CD8-positive, alpha-beta memory T cell (primary cell): ENCODE measurements around the gene OPRL1. TPM values are rescaled to one million over a fixed set of nuclear protein-coding genes. Genes with fewer than 3 reads are reported as not detected.
A peak's percentile ranks its signal among the peaks of the same experiment; 100 is the strongest.

Experiments used
- CTCF ChIA-PET: fragments of 350-600 bp; sonication (Branson Sonifier 250); formaldehyde crosslinking; loops from one replicate; lab custom pipeline; 2021; ENCODE audit warnings: antibody characterized with exemption; lab: Charles Lee
- POLR2A ChIA-PET: fragments of 350-600 bp; sonication (Branson Sonifier 250); formaldehyde crosslinking; loops from one replicate; lab custom pipeline; 2021; ENCODE audit warnings: antibody characterized with exemption; lab: Charles Lee
- DNase-seq, 5 donors: peaks; one replicate each; pipeline versions ENCODE4 v3.0.0 to v3.0.0-alpha.2; 2020 to 2022; ENCODE audit warnings: mixed read lengths in 1 of 5
- H3K27ac ChIP-seq: one replicate; pipeline ENCODE4 v1.7.0; 2013; ENCODE audit warnings: low read depth, mild to moderate bottlenecking, low read length, moderate library complexity
- H3K27me3 ChIP-seq: 2 replicates; pipeline ENCODE4 v1.7.0; 2013; ENCODE audit warnings: low read length, mild to moderate bottlenecking; ENCODE audit not compliant: insufficient read depth, poor library complexity, severe bottlenecking
- H3K36me3 ChIP-seq: 2 replicates; pipeline ENCODE4 v1.7.0; 2013; ENCODE audit warnings: mild to moderate bottlenecking, low read length, moderate library complexity; ENCODE audit not compliant: insufficient read depth
- H3K4me1 ChIP-seq: 2 replicates; pipeline ENCODE4 v1.7.0; 2013; ENCODE audit warnings: mild to moderate bottlenecking, low read length, moderate library complexity; ENCODE audit not compliant: insufficient read depth
- H3K4me3 ChIP-seq: 2 replicates; pipeline ENCODE4 v1.7.0; 2013; ENCODE audit warnings: mild to moderate bottlenecking, low read length
- H3K9me3 ChIP-seq: 2 replicates; pipeline ENCODE4 v1.7.0; 2013; ENCODE audit warnings: mild to moderate bottlenecking, low read length
- H3K27ac Mint-ChIP-seq, 8 donors: one replicate each; pipeline ENCODE4 v1.8.0; 2020 to 2021; ENCODE audit warnings: mixed read lengths in 8 of 8, mild to moderate bottlenecking in 6 of 8, inconsistent platforms in 3 of 8, moderate library complexity in 3 of 8
- H3K27me3 Mint-ChIP-seq, 2 donors: one replicate each; pipeline ENCODE4 v1.8.0; 2020 to 2021; ENCODE audit warnings: mixed read lengths in 2 of 2, mild to moderate bottlenecking in 1 of 2, moderate library complexity in 1 of 2
- H3K36me3 Mint-ChIP-seq, 3 donors: one replicate each; pipeline ENCODE4 v1.8.0; 2020 to 2021; ENCODE audit warnings: mixed read lengths in 3 of 3, inconsistent platforms in 1 of 3, mild to moderate bottlenecking in 1 of 3
- H3K4me1 Mint-ChIP-seq, 3 donors: one replicate each; pipeline ENCODE4 v1.8.0; 2020 to 2021; ENCODE audit warnings: mixed read lengths in 3 of 3, inconsistent platforms in 1 of 3, mild to moderate bottlenecking in 1 of 3
- H3K4me3 Mint-ChIP-seq, 7 donors: one replicate each; pipeline ENCODE4 v1.8.0; 2020 to 2021; ENCODE audit warnings: mixed read lengths in 7 of 7, mild to moderate bottlenecking in 6 of 7, moderate library complexity in 4 of 7, inconsistent platforms in 2 of 7
- H3K9me3 Mint-ChIP-seq, 5 donors: one replicate each; pipeline ENCODE4 v1.8.0; 2020 to 2022; ENCODE audit warnings: mixed read lengths in 5 of 5, mild to moderate bottlenecking in 3 of 5, moderate library complexity in 2 of 5, inconsistent platforms in 1 of 5
- polyA plus RNA-seq: library from polyadenylated mRNA; unstranded; fragments of 300-500 nt; fragmentation: Illumina TruSeq; gene quantifications from one replicate; pipeline ENCODE4 v1.2.3, GENCODE V29; 2021
- total RNA-seq, 2 experiments: library from RNA; stranded (reverse); gene quantifications; one replicate each; pipeline ENCODE4 v1.2.3, GENCODE V29; 2021

Gene OPRL1
- total and polyA plus RNA-seq, 3 experiments from 2014 or later, result 0.38 to 0.49 (median 0.44) TPM

DNA sequence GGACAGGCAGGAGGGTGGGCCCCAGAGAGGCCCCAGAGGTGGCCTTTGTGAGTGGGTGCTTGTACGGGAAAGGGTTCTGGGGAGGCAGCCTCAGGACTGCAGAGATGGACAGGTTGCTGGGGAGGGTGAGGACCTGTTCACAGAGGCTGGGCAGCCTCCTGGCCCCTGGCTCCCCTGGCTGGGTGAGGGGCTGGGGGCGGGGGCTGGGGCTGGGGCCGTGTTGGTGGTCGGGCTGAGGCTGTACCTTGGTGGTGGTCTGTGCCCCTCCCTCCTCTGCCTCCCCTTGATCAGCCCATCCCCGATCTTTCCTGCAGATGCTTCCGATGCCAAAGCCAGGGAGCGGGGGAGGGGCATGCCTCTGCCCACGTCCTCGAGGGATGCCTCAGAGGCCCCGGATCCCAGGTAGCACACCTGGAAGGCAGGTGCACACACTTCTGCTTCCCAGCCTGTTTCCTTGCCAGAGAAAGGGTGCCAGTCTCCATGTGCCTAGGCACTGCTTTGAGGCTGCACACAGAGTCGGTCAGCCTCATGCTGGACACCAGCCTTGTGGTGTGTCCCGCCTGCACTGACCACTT is 12.1 kb upstream of the OPRL1 start:
- Mint-ChIP-seq H3K27me3 (no peaks in the 10 kb centered on the region), H3K9me3 (no peaks in the 10 kb centered on the region), H3K36me3 (peaks cover 0 to 9% (median 0%) of the 10 kb centered on the region in 3 donors), H3K27ac (peak overlapping the region in 1 of 8 donors; percentile 8), H3K4me1 (peaks cover 21 to 44% (median 24%) of the 10 kb centered on the region in 3 donors), H3K4me3 (no peak overlapping the region)
- H3K4me3 ChIP-seq, result no peak overlapping the region
- DNase-seq, result no peak
- no peak overlapping the region for H3K27ac ChIP-seq
- ChIA-PET CTCF (interaction anchor here (1.1 to 2.2 kb wide), 3 partner anchors 10 to 29 kb away, joined by 4 to 7 read pairs (median 4); partner anchors contain the start of gene LKAAEAR1), POLR2A (no interaction called here)
- no peaks in the 10 kb centered on the region for H3K27me3 ChIP-seq
- H3K4me1 ChIP-seq, result peaks cover 44% of the 10 kb centered on the region
- H3K9me3 ChIP-seq, result no peaks in the 10 kb centered on the region
- no peaks in the 10 kb centered on the region for H3K36me3 ChIP-seq

DNA sequence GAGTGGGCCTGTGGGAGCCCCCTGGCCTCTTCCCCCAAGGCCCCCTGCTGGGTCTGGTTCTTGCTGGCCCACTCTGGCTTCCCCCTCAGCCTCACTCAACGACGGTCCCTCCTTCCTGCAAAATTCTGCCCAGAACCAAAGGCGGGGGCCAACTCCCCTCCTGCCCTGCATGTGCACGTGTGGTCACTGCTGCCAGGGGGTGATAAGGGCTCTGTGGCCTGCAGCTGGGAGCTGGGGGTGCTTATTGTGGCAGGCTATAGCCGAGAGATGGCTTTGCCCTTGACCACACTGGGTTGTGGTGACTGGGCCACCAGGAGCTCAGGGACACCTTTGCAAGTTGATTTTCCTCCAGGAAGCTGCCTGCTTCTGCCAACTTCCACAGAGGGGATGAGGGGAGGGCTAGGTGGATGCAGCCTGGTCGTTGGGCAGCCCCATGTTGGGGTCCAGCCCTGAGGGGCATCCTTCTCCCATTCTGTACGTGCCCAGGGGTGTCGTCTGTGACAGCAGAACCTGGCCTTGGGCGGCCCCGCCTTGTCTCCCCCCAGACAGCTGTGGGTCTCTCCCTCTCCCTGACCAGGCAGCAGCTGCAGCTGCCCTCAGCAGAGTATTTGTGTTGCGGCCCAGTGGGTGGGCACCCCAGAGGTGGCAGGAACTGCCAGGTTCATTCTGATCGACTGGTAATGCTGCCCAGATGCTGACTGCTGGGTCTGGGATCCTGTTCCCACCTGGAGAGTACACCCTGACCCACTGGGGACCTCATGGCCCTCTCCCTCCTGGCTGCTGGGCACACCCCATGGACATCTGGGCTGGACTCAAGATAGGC is 11.3 kb upstream of the OPRL1 start:
- no peaks in the 10 kb centered on the region for H3K9me3 Mint-ChIP-seq
- Histone ChIP-seq H3K27me3 (no peaks in the 10 kb centered on the region), H3K27ac (no peak overlapping the region), H3K9me3 (no peaks in the 10 kb centered on the region), H3K4me1 (peaks cover 42% of the 10 kb centered on the region), H3K4me3 (no peak overlapping the region), H3K36me3 (no peaks in the 10 kb centered on the region)
- POLR2A ChIA-PET, result interaction anchor here (0.6 kb wide), 1 partner anchor 89 kb away, joined by 3 read pairs; the partner anchor contains the start of gene SAMD10
- no peak overlapping the region for H3K4me3 Mint-ChIP-seq
- peak overlapping the region in 1 of 8 donors; percentile 64 for H3K27ac Mint-ChIP-seq
- no peaks in the 10 kb centered on the region for H3K27me3 Mint-ChIP-seq
- CTCF ChIA-PET, result interaction anchor here (0.7 to 2.2 kb wide), 4 partner anchors 8 to 30 kb away, joined by 3 to 7 read pairs (median 4); no protein-coding TSS in a partner anchor
- H3K4me1 Mint-ChIP-seq, result peaks cover 20 to 41% (median 24%) of the 10 kb centered on the region in 3 donors
- peaks cover 0 to 15% (median 0%) of the 10 kb centered on the region in 3 donors for H3K36me3 Mint-ChIP-seq
- DNase-seq, result no peak

DNA sequence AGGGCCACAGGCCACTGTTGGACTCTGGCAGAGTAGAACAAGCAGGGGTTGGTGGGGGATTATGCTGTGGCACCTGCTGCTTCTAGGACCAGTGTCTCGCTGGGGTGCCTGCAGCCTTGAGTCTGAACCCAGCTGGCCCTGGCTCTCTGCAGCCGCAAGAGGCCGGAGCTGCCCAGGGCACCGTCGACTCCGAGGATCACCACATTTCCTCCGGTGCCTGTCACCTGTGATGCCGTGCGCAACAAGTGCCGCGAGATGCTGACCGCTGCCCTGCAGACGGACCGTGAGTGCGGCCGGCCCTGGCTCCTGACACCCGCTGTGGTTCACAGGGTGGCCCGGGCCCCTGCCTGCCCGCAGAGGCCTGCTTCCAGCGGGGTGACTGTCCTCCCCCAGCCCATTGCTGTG is 10.7 kb upstream of the OPRL1 start:
- no peak for DNase-seq
- H3K36me3 Mint-ChIP-seq, result peaks cover 0 to 19% (median 0%) of the 10 kb centered on the region in 3 donors
- peaks cover 14 to 35% (median 20%) of the 10 kb centered on the region in 3 donors for H3K4me1 Mint-ChIP-seq
- Histone ChIP-seq H3K4me1 (peaks cover 36% of the 10 kb centered on the region), H3K4me3 (no peak overlapping the region), H3K27ac (no peak overlapping the region), H3K27me3 (no peaks in the 10 kb centered on the region), H3K9me3 (no peaks in the 10 kb centered on the region), H3K36me3 (no peaks in the 10 kb centered on the region)
- H3K27ac Mint-ChIP-seq, result no peak overlapping the region
- no peaks in the 10 kb centered on the region for H3K27me3 Mint-ChIP-seq
- no peaks in the 10 kb centered on the region for H3K9me3 Mint-ChIP-seq
- CTCF ChIA-PET, result interaction anchor here (0.7 to 2.2 kb wide), 4 partner anchors 8 to 10 kb away, joined by 3 to 7 read pairs (median 3); partner anchors contain the start of gene RGS19
- no peak overlapping the region for H3K4me3 Mint-ChIP-seq
- POLR2A ChIA-PET, result interaction anchor here (0.6 to 1.2 kb wide), 2 partner anchors 10 to 90 kb away, joined by 3 to 6 read pairs; partner anchors contain the start of genes OPRL1, RGS19 and SAMD10

DNA sequence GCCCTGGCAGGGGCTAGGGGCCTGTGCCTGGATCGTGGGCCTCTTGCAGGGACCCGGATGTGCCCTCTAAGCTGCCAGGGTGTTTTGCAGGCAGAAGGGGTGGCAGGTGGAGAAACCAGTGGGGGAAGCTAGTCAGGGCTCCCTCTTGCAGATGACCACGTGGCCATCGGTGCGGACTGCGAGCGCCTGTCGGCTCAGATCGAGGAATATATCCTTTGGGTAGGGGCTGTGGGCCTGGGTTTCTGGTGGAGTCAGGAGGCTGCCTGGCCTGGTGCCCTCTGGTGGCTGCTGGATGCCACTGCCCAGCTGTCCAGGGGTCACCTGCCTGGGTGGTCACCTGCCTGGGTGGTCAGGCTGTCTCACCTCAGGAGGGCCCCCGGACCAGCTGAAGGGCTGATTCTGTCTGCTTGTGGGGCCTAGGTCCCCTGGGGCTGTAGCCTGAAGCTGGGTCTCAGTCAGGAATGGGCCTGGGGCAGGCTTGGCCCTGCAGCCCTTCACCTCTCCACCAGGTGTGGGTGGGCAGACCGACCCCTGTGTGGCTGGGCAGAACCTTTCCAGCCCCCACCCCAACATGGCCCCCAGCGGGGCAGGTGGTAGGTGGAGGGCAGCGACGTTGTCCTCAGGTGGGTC is 10.2 kb upstream of the OPRL1 start:
- Mint-ChIP-seq H3K27ac (no peak overlapping the region), H3K27me3 (no peaks in the 10 kb centered on the region), H3K36me3 (peaks cover 0 to 24% (median 0%) of the 10 kb centered on the region in 3 donors), H3K4me1 (peaks cover 14 to 30% (median 17%) of the 10 kb centered on the region in 3 donors), H3K4me3 (no peak overlapping the region), H3K9me3 (no peaks in the 10 kb centered on the region)
- Histone ChIP-seq H3K4me3 (no peak overlapping the region), H3K27me3 (no peaks in the 10 kb centered on the region), H3K27ac (no peak overlapping the region), H3K9me3 (no peaks in the 10 kb centered on the region), H3K4me1 (peaks cover 36% of the 10 kb centered on the region), H3K36me3 (no peaks in the 10 kb centered on the region)
- ChIA-PET CTCF (interaction anchor here (0.7 to 2.2 kb wide), 4 partner anchors 8 to 10 kb away, joined by 3 to 7 read pairs (median 3); partner anchors contain the start of gene RGS19), POLR2A (interaction anchor here (1.2 kb wide), 1 partner anchor 10 kb away, joined by 6 read pairs; the partner anchor contains the start of genes OPRL1 and RGS19)
- no peak for DNase-seq

DNA sequence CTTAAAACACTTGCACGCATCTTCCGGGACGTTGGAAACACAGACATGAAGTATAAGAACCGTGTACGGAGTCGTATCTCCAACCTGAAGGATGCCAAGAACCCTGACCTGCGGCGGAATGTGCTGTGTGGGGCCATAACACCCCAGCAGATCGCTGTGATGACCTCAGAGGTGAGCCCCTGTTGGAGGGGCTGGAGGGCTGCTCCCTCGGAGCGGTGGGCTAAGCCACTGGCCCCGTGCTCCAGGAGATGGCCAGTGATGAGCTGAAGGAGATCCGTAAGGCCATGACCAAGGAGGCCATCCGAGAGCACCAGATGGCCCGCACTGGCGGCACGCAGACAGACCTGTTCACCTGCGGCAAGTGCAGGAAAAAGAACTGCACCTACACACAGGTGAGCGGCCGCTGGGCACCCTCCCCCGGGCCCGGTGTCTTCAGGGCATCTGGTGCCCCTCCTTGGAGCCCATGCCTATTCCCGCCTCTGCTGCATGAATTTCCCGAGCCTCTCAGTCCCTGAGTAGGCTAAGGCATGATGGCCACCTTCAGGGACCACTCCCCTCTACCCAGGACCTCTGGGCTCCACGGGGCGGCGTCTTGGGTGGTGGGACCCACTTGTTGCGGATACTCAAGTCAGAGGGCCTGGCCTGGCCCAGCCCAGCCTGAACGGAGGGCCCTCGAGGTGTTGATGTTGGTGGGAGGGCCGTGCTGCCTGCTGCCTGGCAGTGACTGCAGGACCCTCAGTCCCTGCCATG is 9.5 kb upstream of the OPRL1 start:
- Histone ChIP-seq H3K4me1 (peaks cover 31% of the 10 kb centered on the region), H3K9me3 (no peaks in the 10 kb centered on the region), H3K36me3 (peaks cover 4% of the 10 kb centered on the region), H3K4me3 (no peak overlapping the region), H3K27ac (no peak overlapping the region), H3K27me3 (no peaks in the 10 kb centered on the region)
- Mint-ChIP-seq H3K27ac (peak overlapping the region in 2 of 8 donors; percentile 11 to 37), H3K27me3 (no peaks in the 10 kb centered on the region), H3K4me3 (no peak overlapping the region), H3K4me1 (peaks cover 10 to 24% (median 13%) of the 10 kb centered on the region in 3 donors), H3K36me3 (peaks cover 0 to 28% (median 0%) of the 10 kb centered on the region in 3 donors), H3K9me3 (no peaks in the 10 kb centered on the region)
- POLR2A ChIA-PET, result interaction anchor here (1.2 kb wide), 1 partner anchor 9 kb away, joined by 6 read pairs; the partner anchor contains the start of genes OPRL1 and RGS19
- CTCF ChIA-PET, result interaction anchor here (2.2 kb wide), 1 partner anchor 8 kb away, joined by 7 read pairs; no protein-coding TSS in a partner anchor
- no peak for DNase-seq

DNA sequence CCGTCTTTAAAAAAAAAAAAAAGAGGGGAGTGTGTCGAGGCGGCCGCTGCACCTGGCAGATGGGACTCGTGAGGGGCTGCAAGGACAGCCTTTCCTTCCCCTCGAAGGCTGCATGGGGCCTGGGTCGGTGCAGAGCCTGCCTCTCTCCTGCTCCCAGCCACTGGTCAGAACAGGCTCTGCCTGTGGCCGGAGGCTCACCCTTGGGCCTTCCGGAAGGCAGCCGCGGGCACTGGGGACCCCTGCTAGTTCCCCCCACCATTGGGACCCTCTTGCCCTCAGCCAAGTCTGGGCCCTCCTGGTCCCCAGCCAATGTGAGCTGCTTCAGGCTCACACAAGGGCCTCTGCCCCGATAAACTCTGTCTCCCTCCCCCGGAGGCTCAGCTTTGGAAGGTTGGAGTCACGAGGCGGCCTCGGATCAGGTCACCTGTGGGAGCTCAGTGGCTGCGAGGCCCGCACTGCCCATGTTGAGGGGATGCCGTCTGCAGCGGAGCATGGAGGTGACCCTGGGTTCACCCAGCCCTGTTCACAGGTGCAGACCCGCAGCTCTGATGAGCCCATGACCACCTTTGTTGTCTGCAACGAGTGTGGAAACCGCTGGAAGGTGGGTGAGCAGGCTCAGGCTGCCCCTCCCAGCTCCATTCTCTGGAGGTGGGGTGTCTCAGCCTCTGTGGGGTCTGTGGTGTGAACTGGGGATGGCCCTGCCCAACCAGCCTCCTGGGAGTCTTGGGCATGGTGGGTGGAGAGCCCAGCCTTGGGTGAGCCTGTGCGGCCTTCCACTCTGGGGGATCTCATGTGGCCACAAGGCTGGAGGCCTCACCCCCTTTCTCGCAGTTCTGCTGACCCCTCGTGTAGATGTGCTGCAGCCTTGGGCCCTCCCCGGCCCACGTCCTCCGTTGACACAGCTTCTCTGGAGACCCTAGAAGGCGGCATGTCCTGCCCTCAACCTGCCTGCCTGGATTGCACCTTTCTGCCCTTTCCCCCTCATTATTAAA is 8.2 kb upstream of the OPRL1 start:
- POLR2A ChIA-PET, result interaction anchor here (0.7 kb wide), 1 partner anchor 79 kb away, joined by 4 read pairs; no protein-coding TSS in a partner anchor

More for the DNA sequence above, 8.2 kb upstream of the OPRL1 start:
- no peak for DNase-seq
- Histone ChIP-seq H3K4me1 (peaks cover 24% of the 10 kb centered on the region), H3K36me3 (peaks cover 7% of the 10 kb centered on the region), H3K9me3 (no peaks in the 10 kb centered on the region), H3K27ac (no peak overlapping the region), H3K4me3 (no peak overlapping the region), H3K27me3 (no peaks in the 10 kb centered on the region)
- CTCF ChIA-PET, result interaction anchor here (0.9 to 1.8 kb wide), 3 partner anchors 9 to 354 kb away, joined by 3 to 4 read pairs (median 3); no protein-coding TSS in a partner anchor
- Mint-ChIP-seq H3K4me1 (peaks cover 0 to 20% (median 3%) of the 10 kb centered on the region in 3 donors), H3K27me3 (no peaks in the 10 kb centered on the region), H3K36me3 (peaks cover 0 to 35% (median 0%) of the 10 kb centered on the region in 3 donors), H3K27ac (peak overlapping the region in 2 of 8 donors; percentile 60 to 74), H3K9me3 (no peaks in the 10 kb centered on the region), H3K4me3 (no peak overlapping the region)
